Peyer's patch (tissue), 4 donors: ENCODE measurements around the gene DNAH17.

Experiments
- CTCF ChIP-seq, 6 experiments: fragments of 450-650 bp in 4 of 6; fragments of 200-600 bp in 2 of 6; sonication (generic) in 1 of 6; IDR thresholded peaks; one replicate each; pipeline ENCODE4 v1.5.1; 2017 to 2019; ENCODE audit warnings: antibody characterized with exemption in 6 of 6, mild to moderate bottlenecking in 3 of 6, moderate library complexity in 1 of 6
- POLR2A ChIP-seq, 2 donors: fragments of 450-650 bp; IDR thresholded peaks; one replicate each; pipeline ENCODE4 v1.5.1; 2017; ENCODE audit warnings: antibody characterized with exemption in 2 of 2, mild to moderate bottlenecking in 2 of 2, moderate library complexity in 2 of 2

GRCh38 chr17:78396441-78397337 lies 180.5 kb downstream of the DNAH17 start:
- TF ChIP-seq CTCF (IDR thresholded peaks at IDR 0.05) (no peak), POLR2A (IDR thresholded peaks at IDR 0.05) (no peak)
